Amniotic stem cell (primary cell): ENCODE data around the gene LIMCH1.

Experiments used
- DNase-seq: peaks from one replicate; lab custom pipeline; 2025; lab: John Stamatoyannopoulos, UW

Gene LIMCH1

DNA sequence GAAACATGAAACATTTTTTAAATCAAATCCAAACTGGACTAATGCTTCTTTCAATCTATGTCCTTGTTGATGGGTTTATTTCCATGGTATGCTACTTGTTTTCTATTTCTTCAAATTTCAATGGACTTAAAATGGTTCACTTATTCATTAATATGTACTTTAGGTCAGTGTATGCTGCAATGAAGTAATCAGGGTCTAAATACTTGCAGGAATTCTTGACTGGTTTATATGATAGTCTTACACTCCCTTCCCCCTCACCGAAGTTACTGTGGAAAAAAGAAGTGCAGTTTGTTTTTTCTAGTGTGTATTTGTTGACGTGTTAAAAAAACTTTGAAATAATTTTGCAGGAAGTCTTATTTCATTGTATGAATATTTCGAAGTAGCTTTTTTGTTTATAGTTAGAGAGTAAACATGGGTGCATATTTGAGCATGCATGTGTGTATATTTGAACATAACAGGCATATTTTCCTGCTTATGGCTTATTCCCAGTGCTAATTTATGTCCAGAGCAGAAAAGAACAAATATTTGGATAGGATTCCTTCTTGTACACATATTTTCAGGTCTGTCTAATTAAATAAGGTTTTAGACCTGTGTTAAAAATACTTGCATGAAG, 65.0 kb downstream of the LIMCH1 start:
- no peak for DNase-seq

DNA sequence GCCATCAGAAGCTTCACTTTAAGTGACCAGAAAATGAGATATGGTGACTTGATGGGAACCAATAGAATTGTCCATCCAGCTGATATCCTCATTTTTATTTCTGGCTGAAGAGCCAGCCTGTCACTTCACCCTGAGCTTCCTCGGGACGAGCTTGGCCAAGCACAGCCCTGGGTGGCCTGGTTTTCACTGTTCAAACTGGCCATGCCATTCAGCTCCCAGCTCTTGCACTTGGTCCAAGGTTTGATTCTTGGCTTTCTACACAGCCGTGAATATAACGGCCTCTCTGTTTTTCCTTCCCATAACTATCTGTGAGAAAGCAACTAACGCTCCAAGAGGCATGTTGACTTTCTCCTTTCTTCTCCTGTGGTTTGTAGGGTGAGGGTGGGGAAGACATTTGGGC, 71.9 kb downstream of the LIMCH1 start:
- DNase-seq = no peak

DNA sequence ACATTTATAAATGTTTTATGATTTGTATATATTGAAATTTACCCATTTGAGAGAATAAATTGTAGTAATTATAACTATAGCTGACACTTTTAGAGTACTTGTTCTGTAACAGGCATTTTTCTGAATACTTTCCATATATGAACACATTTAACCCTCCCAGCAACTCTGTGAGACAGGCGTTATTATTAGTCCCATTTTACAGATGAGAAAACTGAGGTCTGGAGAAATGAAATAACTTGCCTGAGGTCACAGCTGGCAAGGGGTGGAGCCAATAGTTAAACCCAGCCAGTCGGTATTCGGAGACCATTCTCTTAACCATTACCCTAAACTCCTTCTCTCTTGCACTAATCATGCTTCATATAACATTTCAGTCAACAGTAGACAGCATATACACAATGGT, 72.5 kb downstream of the LIMCH1 start:
- DNase-seq = no peak

DNA sequence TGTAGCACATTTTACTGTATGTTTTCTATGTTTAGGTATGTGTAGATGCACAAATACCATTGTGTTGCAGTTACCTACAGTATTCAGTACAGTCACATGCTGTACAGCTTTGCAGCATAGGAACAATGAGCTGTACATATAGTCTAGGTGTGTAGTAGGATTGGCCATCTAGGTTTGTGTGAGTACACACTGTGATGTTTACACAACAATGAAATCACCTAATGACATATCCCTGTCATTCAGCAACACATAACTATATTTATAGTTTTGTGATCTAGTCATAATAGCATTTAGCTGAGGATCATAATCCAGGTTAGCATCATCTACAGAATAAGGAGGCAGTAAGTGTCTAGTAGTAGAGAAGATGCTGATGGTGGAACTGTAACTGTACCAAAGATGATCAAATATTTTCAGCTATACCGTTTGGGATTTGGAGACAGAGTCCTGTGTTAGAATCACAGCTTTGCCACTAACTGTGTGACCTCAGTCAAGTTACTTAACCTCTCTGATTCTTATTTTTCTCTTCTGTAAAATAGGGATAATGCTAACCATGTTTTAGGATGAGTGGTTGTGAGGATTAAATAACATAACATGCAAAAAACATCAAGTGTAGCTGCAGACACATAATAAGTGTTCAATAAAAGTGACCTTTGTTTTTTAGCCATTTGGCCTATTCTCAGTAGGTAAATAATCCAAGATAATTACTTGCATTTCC, 73.3 kb downstream of the LIMCH1 start:
- no peak for DNase-seq

DNA sequence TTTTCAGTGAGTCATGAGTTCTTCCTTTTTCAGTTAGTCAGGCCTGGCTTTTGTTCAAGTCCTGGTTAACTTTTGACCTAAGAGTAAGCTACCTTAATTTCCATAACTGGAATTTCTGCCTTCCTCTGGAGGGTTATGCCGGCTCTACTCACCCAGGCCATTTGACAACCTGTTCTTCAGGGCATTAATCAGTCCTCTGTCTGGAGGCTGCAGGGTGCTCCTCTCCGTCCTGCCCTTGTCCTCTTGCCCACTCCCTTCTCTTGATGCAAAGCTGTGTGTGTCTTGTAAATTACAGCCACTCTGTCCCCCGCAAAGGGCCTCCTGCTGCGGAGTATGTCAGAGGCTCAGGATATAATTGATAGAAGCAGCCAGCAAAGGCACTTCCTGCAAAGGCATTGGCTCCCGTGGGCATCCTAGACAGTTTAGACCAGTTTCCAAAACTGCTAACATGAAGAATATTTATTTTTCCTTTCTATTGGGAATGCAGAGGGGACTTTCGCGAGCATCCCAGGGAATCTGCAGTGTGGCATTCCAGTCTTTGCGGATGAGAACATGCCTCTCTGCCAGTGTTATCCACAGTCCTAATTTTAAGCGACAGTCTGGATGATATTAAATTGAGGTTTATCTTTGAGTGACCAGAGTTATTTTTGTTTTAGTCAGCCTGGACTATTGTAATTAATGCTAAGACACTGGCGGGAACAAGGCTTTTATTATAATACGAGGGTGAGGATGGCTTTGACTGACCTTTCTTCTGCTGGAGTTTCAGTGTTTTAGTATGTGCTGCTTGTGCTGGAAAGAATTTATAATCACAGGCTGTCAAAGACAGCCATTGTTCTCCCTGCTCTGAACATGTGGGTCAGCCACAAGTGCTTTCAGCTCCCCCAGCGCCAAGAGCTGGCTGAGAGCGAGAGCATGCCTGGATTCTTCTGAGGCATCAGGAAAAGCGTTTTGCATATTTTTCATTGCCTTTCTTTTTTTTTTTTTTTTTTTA, 74.2 kb downstream of the LIMCH1 start:
- DNase-seq = no peak

DNA sequence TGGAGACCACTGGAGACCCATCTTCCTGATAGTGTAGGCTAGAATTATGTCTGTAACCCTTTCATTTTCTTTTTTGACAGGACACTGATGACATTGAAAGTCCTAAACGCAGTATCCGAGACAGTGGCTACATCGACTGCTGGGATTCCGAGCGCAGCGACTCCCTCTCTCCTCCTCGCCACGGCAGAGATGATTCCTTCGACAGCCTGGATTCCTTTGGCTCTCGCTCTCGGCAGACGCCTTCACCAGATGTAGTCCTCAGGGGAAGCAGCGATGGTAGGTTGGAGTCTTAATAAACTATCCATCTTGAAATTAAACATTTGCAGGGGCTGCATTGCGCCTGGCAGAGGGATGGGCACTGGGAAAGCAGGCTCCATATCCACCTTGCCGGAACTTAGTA, 75.4 kb downstream of the LIMCH1 start:
- no peak for DNase-seq

DNA sequence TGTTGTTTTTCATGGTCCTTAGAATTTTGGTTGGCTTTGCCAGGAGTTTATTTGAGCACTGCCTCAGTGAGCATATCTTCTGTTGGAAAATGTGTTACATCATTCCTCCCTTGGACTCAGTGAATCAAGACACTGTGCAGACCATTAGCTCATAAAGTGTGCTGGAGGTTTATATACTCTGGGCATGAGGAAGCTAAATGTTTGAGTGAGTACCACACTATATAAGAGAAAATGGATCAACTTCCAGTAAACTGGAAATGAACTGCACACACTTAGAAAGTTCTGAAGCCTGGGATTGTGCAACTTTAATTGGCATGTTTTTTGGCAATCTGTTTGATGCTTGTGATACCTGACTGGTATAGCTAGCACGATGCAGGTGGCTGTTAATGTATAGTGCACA, 75.9 kb downstream of the LIMCH1 start:
- DNase-seq = no peak

DNA sequence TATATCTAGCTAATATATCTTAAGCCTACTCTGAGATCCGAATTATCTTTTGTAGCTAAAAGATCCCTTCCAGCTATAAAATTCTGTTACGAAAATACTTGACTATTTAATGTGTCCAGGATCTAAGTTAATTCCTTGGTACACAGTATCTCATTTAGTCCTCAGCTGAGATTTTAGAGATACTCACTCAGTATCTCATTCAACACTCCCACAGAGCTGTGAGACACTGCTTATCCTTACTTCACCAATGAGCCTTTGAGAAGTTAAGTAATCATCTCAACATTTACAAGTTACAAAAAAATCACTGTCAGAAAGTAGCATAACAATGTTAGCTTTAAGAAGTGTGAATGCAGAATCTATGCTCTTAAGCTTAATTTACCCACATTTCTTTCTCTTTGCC, 76.6 kb downstream of the LIMCH1 start:
- no peak for DNase-seq

DNA sequence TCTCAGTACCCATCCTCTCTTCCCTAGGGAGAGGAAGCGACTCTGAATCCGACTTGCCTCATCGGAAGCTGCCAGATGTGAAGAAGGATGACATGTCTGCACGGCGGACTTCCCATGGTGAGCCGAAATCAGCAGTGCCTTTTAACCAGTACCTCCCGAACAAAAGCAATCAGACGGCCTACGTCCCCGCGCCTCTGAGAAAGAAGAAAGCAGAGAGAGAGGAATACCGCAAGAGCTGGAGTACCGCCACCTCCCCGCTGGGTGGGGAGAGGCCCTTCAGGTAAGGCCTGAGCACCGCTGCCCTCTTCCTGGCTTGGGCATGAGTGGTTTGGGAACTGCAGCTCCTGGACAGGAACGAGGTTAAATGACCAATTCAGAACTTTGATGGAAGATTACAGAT, 81.2 kb downstream of the LIMCH1 start:
- DNase-seq = no peak

DNA sequence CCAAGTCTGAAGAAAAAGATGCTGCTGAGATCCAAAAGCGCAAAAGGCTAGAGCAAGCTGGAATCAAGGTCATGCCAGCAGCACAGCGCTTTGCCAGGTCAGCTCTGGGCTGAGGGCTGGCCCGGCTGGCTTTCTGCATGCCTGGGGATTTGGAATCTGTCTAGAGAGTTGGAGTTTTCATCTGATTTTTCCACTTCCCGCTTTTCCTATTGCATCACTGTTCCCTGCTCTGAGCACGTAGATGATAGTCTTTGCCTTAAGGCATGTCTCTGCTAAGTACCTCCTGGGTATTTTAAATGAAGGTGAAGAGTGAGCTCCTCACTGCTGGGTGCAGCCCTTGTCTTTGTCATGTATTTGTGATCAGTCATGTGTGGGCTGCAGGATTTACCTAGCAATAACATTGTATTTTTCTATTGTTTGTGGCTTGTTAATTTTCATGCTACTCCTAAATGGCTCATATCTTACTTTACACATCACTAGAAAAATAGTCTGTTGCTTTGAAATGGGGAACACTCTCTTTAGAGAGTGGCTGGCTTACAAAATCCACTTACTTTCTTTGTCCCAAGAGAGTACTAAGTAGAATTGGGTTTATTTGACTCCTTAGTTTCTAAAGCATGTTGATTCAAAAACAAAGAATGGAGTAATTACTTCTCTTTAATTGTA, 82.8 kb downstream of the LIMCH1 start:
- DNase-seq = no peak

DNA sequence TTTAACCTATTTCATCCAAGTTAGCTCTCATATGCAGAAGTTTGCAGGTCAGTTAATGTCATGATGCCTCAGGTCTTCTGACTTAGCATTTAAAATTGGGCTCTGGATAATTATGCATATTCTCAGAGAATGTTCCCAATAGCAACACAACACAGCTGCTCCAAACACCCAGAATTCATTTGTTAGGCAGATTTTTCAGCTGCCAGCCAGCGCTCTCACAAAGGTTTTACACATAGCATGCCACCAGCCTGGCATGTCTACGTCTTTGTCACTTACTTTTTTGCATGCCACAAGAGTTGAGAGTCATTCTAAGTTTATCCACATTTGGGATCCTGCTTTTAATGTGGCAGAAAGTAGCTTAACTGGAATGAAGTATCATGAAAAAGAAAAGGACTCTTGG, 84.8 kb downstream of the LIMCH1 start:
- DNase-seq = no peak

DNA sequence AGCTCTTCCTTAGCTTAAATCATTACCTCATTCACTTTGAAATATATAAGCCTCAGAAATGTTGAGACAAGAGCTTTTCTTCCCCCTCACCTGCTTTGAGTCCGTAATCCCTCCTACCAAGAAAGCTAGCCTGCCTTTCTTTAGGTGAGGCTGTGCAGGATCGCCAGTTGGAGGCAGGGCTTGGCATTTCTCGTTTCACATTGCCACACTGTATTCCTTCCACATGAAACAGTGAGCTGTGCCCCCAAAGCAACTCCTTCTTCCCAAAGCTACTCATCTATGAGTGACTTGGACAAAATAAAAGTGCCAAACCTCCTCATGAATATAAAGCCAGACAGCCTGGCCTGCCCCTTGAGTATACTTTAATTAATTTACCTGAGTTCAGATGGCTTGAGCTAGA, 86.8 kb downstream of the LIMCH1 start:
- no peak for DNase-seq

DNA sequence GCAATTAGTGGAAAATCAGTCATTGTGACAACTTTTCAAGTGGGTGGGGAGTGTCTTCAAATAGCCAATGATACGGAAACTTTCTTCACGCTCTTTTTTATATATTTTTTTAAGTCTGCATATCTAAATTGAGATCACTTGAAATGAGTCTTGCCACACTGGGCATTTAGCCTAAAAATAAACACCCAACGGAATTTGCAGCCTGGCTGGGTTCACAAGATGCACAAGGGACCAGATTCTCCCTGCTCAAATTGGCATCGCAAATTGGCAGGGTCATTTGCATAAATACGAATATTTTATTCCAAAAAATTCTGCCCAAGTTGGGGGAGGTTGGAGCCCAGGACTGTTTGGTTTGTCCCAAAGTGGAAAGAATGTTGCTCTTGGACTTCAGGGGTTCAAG, 87.6 kb downstream of the LIMCH1 start:
- DNase-seq = no peak

DNA sequence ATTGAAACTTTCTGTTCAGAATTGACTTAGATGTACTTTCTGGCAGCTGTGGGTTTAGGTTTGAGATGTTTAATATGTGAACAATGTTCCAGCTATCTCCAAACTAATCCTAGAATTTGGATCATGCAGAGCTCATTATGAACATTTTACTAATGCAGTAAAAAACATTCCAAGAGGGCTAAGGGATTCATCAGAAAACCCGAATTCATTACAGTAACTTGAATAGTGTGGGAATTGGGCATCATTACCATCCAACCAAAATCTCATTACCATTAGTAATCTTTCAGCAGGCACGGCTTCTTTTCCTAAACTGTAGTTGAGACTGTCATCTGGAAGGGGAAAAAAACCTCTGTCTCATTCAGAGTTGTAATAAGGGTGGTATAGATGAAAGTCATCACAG, 91.0 kb downstream of the LIMCH1 start:
- DNase-seq = no peak

DNA sequence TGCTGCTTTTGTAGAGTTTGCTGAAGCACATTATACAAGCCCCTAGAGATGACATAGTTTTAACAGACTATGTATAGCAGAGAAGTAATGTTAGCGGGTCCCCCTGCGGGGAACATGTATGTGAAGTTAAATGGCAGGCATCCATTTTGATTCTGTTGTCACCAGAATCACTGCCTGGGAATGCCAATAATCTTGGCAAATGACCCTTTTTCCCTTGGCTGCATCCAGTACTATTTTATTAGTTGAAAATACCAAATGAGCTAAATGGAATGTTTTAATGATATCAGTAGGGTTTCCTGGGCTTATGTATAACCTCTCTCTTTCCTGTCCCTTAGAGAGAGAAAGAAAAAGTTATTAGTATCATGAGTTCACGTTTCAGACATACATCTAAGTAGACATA, 93.6 kb downstream of the LIMCH1 start:
- DNase-seq = no peak

DNA sequence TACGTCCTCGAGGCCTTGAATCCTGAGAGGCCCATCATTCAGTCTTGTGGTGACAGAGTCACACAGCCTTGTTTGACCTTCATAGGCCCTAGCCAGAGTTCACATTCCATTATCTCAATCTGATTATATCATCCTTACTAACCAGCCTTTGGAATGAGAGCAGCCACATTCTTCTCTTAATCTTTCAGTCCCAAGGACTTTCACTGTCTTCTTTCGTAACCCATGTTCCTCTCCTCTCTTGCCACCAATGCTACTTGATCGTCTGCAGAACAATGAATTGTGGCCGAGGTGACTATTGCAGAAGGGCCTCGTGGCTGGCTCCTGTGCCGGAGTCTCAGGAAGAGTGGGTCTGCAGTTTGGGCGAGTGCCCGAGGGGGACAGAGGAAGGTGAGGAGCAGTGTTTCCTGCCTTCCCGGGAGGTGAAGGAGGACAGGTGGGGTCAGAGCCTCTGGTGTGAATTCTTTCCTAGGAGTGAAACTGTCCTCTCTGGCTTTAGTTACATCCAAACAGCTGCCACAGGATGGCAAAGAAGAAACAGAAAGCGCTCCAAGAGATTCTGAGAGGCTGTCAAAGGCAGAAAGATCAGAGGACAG, 94.6 kb downstream of the LIMCH1 start:
- no peak for DNase-seq

DNA sequence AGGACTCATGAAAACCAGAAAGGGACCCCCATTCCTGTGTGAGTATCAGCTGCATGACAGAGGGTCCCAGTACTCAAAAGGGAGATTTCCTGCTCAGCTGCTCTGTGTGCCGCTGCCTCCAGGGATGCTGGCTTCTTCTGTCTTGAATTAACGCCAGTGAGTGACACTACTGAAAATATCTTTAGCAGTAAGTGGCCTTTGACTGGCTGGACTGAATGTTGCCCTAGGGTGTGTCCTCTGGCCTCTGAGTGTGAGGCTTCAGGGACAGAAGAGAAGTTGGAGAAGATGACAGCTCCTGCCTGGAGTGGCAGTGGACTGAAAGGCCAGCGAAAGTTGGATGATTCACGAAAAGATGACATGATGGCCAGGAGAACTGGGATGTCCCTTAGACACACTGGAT, 95.4 kb downstream of the LIMCH1 start:
- no peak for DNase-seq

DNA sequence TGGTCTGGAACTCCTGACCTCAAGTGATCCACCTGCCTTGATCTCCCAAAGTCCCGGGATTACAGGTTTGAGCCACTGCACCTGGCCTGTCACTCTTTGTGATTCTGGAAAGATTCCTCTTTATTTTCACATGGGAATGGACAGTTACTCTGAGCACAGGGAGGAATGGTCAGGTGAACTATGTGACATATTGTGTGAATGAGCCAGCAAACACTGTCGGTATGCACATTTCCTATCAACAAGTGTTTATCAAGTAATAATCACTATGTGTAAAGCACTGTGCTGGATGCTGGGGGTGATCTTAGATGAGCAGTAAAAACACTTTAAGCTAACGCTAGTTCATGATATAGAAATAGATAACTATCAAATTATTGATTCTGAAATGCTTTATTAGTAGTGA, 97.5 kb downstream of the LIMCH1 start:
- DNase-seq = no peak

DNA sequence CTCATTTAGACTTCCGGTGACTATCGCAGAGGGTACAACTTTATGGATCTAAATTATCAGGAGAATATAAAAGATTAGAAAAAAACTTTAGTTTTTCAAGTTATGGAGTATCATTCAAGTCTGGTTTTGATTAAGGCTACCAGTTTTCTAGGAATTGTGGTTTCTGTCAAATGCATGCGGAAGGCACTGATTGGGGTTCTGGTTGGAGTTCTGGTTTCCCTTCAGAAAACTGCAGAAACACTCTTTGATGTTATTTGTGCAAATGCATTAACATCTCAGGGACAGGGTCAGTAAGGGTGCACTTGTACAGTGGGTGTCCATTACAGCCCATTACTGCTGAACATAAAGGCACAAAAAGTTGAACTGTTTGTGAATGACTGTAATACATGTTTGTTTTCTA, 100.2 kb downstream of the LIMCH1 start:
- DNase-seq = no peak

DNA sequence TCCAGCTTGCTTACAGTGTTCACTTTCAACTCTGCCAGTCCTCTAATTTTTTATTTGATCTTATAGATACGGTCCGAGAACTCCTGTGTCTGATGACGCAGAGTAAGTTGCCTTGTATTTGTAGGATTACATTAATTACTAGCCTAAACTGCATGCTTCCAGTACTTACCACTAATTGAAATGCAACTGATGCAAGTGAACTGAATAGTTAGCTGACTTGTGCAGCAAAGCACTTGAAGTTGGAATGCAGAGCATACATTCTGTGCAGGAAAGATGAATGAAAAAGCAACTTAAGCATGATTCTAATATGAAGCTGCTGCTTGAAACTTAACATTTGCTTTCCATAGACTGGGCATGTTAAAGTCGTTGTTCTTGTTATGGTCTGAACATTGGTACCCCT, 100.9 kb downstream of the LIMCH1 start:
- no peak for DNase-seq

DNA sequence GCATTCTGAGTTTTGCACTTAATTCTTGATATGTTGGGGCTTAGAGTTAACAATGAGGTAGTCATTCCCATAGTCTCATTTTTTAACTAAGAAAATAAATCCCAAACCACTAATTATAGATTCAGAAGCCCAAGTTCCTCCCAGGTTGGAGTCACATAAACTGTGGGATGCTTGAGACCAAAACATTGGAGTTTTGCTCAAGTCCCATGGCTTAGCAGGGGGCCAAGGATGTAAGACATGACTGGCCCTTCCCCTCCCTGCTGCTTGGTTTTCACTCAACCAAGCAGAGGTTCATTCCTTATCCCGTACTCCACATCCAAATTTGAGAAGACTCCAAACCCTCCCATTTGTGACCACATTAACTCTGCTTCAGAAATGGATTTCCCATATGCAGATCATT, 101.3 kb downstream of the LIMCH1 start:
- no peak for DNase-seq

DNA sequence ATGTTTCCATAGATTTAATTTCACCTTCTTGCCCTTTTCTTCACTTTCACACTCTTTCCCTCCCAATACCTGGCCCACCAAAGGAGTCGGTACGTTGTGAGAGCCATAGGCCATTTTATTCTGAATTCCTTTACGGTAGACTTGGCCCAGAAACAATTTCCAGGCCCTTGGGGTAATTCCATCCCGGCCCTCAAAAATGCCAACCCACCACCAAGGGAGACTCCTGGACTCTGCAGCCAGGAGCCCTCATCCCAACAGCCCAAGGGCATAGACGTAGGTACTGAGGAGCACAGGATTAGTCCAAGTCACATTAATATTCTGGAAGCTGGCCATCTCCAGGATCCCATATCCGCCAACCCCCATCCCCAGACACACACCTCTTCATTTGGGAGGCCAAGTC, 102.9 kb downstream of the LIMCH1 start:
- no peak for DNase-seq
